Pancreas (tissue), 10 donors: Measurements from ENCODE around the gene REPS2. TPM values are rescaled to one million over a fixed set of nuclear protein-coding genes. Genes with fewer than 3 reads are reported as not detected.

Source experiments
- ATAC-seq, 4 donors: fragments of 200-7000 bp; cut with Tn5 transposase; one replicate each; pipeline versions ENCODE4 v1.8.0 to v1.9.1; 2020; ENCODE audit warnings: mild to moderate bottlenecking in 4 of 4, moderate library complexity in 4 of 4
- DNase-seq, 6 donors: peaks; one replicate each; pipeline ENCODE4 v3.0.0-alpha.2; 2020
- FAIRE-seq: peaks from 2 replicates; lab custom pipeline; 2012; peaks lifted over from hg19 to GRCh38; lab: Jason Lieb, UNC
- H3K27ac ChIP-seq, 4 donors: fragments of 200-600 bp; sonication (generic); 1 replicate in 3 of 4; 2 replicates in 1 of 4; pipeline versions ENCODE4 v1.5.0 to v1.8.0; 2020
- H3K27me3 ChIP-seq, 4 donors: fragments of 200-600 bp; one replicate each; pipeline ENCODE4 v1.8.0; 2021
- H3K36me3 ChIP-seq, 3 donors: fragments of 200-600 bp; sonication (generic) in 1 of 3; one replicate each; pipeline versions ENCODE4 v1.5.0 to v1.8.0; 2020 to 2021
- H3K4me1 ChIP-seq, 3 donors: fragments of 200-600 bp; one replicate each; pipeline ENCODE4 v1.8.0; 2021
- H3K4me3 ChIP-seq, 4 donors: fragments of 200-600 bp; sonication (generic) in 2 of 4; one replicate each; pipeline versions ENCODE4 v1.5.0 to v1.8.0; 2020 to 2021
- H3K9me3 ChIP-seq, 4 donors: fragments of 200-600 bp; one replicate each; pipeline ENCODE4 v1.8.0; 2021
- WGBS, 2 donors: extraction: QIAGEN DNeasy Blood & Tissue Kit; methylation state at CpG; one replicate each; pipeline ENCODE4 v1.1.7; 2013; 5-methylcytosine and 5-hydroxymethylcytosine counted together
- intact Hi-C, 3 donors: fragments of 100-400 bp; cut with DNase I; formaldehyde crosslinking; loops; one replicate each; pipeline versions ENCODE4 v1.11.1 to v1.14.2; 2022
- polyA plus RNA-seq, 2 donors: library from polyadenylated mRNA; stranded (reverse); fragments of 200-250 nt; gene quantifications; one replicate each; pipeline ENCODE4 v1.2.3, GENCODE V29; 2013
- total RNA-seq, 6 donors: library from RNA; stranded (reverse); fragmentation: NEBNext Ultra II Directional in 4 of 6; extraction: Animal tissue kit (Norgen Biotek cat#: 25700) in 4 of 6; gene quantifications; one replicate each; pipeline versions ENCODE4 v1.2.1 to v1.2.4, GENCODE V29; 2021 to 2023
- TF ChIP-seq, protein P1 (sequence below), 4 donors: fragments of 200-600 bp; sonication (generic) in 3 of 4; IDR thresholded peaks; one replicate each; pipeline versions ENCODE4 v1.5.0 to v1.8.0; 2021; ENCODE audit warnings: antibody characterized with exemption in 4 of 4
- donor health status: healthy with polysubstance abuse.
- donor health status: DM: no; HTN: no; CAD: no; lungs with moderate emphysema.
- donor health status: DM: no; HTN: no; CAD: no.
- donor health status: control.
- donor health status: control.
- donor health status: Bipolar disorder and iron deficiency.
- donor health status: DM: yes; HTN: yes; CAD: no.
- donor health status: DM: no; HTN: no; CAD: no.
- donor health status: DM: no; HTN: no; CAD: no.
- donor health status: DM: yes; HTN: yes; CAD: no.

REPS2 gene
- total and polyA plus RNA-seq, 8 donors: 5.2 to 29.3 (median 15.3) TPM

GRCh38 chrX:17020851-17021821 is 74.7 kb downstream of the REPS2 start:
- H3K27me3 ChIP-seq: no peaks in the 10 kb centered on the region
- H3K27ac ChIP-seq: no peak overlapping the region
- TF ChIP-seq, protein P1, sequence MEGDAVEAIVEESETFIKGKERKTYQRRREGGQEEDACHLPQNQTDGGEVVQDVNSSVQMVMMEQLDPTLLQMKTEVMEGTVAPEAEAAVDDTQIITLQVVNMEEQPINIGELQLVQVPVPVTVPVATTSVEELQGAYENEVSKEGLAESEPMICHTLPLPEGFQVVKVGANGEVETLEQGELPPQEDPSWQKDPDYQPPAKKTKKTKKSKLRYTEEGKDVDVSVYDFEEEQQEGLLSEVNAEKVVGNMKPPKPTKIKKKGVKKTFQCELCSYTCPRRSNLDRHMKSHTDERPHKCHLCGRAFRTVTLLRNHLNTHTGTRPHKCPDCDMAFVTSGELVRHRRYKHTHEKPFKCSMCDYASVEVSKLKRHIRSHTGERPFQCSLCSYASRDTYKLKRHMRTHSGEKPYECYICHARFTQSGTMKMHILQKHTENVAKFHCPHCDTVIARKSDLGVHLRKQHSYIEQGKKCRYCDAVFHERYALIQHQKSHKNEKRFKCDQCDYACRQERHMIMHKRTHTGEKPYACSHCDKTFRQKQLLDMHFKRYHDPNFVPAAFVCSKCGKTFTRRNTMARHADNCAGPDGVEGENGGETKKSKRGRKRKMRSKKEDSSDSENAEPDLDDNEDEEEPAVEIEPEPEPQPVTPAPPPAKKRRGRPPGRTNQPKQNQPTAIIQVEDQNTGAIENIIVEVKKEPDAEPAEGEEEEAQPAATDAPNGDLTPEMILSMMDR (IDR thresholded peaks at IDR 0.05): no peak
- FAIRE-seq (no peak), DNase-seq (no peak), ATAC-seq (peak in 1 of 4 donors; percentile 14)
- H3K36me3 ChIP-seq: no peaks in the 10 kb centered on the region
- 75 to 89% methylated on average over 10 of the region's 10 CpGs for WGBS, 2 donors
- no peaks in the 10 kb centered on the region for H3K4me1 ChIP-seq
- H3K9me3 ChIP-seq: no peaks in the 10 kb centered on the region
- H3K4me3 ChIP-seq: no peak overlapping the region
- intact Hi-C loops: no loop called here

DNA sequence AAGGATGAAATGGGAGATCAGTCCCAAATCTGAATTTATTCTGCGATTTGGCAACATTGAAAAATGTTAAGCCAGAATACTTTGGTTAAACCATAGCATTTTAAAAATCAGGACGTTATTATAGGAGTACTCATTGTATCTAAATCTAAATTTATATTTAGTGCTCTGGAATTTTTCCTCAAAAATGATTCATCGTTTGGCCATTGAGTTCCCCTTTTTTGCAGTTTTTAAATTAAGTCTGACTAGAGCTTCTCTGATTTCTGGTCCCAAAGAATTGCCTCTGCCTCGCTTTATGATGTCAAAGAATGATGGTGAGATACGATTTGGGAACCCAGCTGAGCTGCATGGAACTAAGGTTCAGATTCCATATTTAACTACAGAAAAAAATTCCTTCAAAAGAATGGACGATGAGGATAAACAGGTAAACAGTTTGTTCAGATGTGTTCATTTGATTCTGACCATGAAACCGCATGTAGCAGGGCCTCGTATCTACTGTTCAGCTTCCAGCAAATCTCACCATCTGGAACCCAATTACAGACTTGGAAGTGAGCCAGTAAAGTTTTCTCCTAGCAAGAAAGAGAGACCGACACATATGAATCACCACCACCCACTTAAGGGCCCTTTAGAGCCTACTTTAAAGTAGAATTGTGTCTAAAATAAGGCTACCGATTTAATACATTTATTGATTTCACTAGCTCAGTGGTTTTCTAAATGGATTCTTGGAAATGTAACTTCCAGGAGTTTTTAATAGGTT is 75.6 kb downstream of the REPS2 start:
- Histone ChIP-seq H3K27me3 (no peaks in the 10 kb centered on the region), H3K36me3 (no peaks in the 10 kb centered on the region), H3K4me1 (no peaks in the 10 kb centered on the region), H3K4me3 (no peak overlapping the region), H3K27ac (no peak overlapping the region), H3K9me3 (no peaks in the 10 kb centered on the region)
- TF ChIP-seq, protein P1 (IDR thresholded peaks at IDR 0.05): no peak
- DNase-seq (no peak), ATAC-seq (no peak), FAIRE-seq (no peak)
- intact Hi-C loops: no loop called here
- 67 to 77% methylated on average over 10 of the region's 10 CpGs for WGBS, 2 donors

GRCh38 chrX:17023661-17024060 is 77.2 kb downstream of the REPS2 start:
- no peaks in the 10 kb centered on the region for H3K9me3 ChIP-seq
- 78 to 100% methylated on average over 2 of the region's 2 CpGs for WGBS, 2 donors
- no peaks in the 10 kb centered on the region for H3K4me1 ChIP-seq
- no peak overlapping the region for H3K4me3 ChIP-seq
- TF ChIP-seq, protein P1 (IDR thresholded peaks at IDR 0.05): no peak
- no peaks in the 10 kb centered on the region for H3K36me3 ChIP-seq
- ATAC-seq (no peak), FAIRE-seq (no peak), DNase-seq (no peak)
- intact Hi-C loops: no loop called here
- no peak overlapping the region for H3K27ac ChIP-seq
- H3K27me3 ChIP-seq: no peaks in the 10 kb centered on the region

DNA sequence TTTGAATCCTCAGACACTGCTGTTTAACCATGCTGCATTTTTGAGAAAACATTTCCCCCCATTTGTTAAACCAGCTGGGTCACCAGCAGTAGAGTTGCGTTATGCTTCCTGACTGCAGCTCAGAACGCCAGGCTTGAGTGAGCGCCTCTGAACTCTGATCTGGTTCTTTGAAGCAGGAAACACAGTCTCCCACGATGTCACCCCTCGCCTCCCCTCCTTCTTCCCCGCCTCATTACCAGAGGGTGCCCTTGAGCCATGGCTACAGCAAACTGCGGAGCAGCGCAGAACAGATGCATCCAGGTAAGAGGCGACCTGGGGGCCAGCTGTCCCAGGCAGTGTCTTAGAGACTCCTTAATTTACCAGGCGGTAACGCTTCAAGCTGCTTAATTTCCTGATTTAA is 78.4 kb downstream of the REPS2 start:
- WGBS, 2 donors: 47 to 70% methylated on average over 11 of the region's 11 CpGs
- TF ChIP-seq, protein P1 (IDR thresholded peaks at IDR 0.05): no peak
- H3K4me3 ChIP-seq: no peak overlapping the region
- intact Hi-C loops: no loop called here
- H3K9me3 ChIP-seq: no peaks in the 10 kb centered on the region
- peak in 3 of 4 donors; percentile 49 to 79 (median 72) for ATAC-seq
- H3K4me1 ChIP-seq: no peaks in the 10 kb centered on the region
- no peak for DNase-seq
- no peaks in the 10 kb centered on the region for H3K36me3 ChIP-seq
- H3K27me3 ChIP-seq: no peaks in the 10 kb centered on the region
- no peak for FAIRE-seq
- no peak overlapping the region for H3K27ac ChIP-seq
